Stimulated activated CD8-positive, alpha-beta memory T cell treated with anti-CD3 and anti-CD28 coated beads, Interleukin-4, amount 100 ng/mL, for 24 hours (primary cell): ENCODE results near the gene POU2F1.
"Not testable (repeated sequence)": the region's sequence is repeated elsewhere in the genome, so short reads cannot be mapped to it uniquely, and the experiment has no call there.

Experiments used
- DNase-seq: peaks from one replicate; pipeline ENCODE4 v3.0.0-alpha.2; 2020; ENCODE audit warnings: low read depth

Gene POU2F1

GRCh38 chr1:167231873-167232450 lies 11.3 kb downstream of the POU2F1 start:
- no peak for DNase-seq

- no peak for DNase-seq
Observed at GRCh38 chr1:167232801-167233200, 12.1 kb downstream of the POU2F1 start.

- no peak for DNase-seq
Observed at GRCh38 chr1:167233373-167233772, 12.7 kb downstream of the POU2F1 start.

GRCh38 chr1:167237000-167237399 lies 16.3 kb downstream of the POU2F1 start:
- DNase-seq = no peak

- DNase-seq = no peak
Observed at GRCh38 chr1:167238713-167239112, 18.0 kb downstream of the POU2F1 start.

GRCh38 chr1:167239257-167239656 lies 18.6 kb downstream of the POU2F1 start:
- no peak for DNase-seq

- no peak for DNase-seq
Observed at GRCh38 chr1:167244244-167244643, 23.6 kb downstream of the POU2F1 start.

GRCh38 chr1:167245168-167245567 lies 24.5 kb downstream of the POU2F1 start:
- not testable (repeated sequence) for DNase-seq

GRCh38 chr1:167246971-167247370 lies 26.3 kb downstream of the POU2F1 start:
- no peak for DNase-seq

GRCh38 chr1:167247754-167248153 lies 27.1 kb downstream of the POU2F1 start:
- DNase-seq = no peak

- no peak for DNase-seq
Observed at GRCh38 chr1:167248707-167249642, 28.3 kb downstream of the POU2F1 start.

- DNase-seq = no peak
Observed at GRCh38 chr1:167249702-167250101, 29.0 kb downstream of the POU2F1 start.

- no peak for DNase-seq
Observed at GRCh38 chr1:167250482-167250881, 29.8 kb downstream of the POU2F1 start.

GRCh38 chr1:167251472-167251871 lies 30.8 kb downstream of the POU2F1 start:
- DNase-seq = no peak

GRCh38 chr1:167252986-167253385 lies 32.3 kb downstream of the POU2F1 start:
- no peak for DNase-seq

GRCh38 chr1:167258858-167259257 lies 38.2 kb downstream of the POU2F1 start:
- no peak for DNase-seq

GRCh38 chr1:167262836-167263235 lies 42.1 kb downstream of the POU2F1 start:
- no peak for DNase-seq

- DNase-seq = no peak
Observed at GRCh38 chr1:167263344-167263743, 42.7 kb downstream of the POU2F1 start.

GRCh38 chr1:167263819-167264464 lies 43.3 kb downstream of the POU2F1 start:
- no peak for DNase-seq

- DNase-seq = no peak
Observed at GRCh38 chr1:167266965-167267364, 46.3 kb downstream of the POU2F1 start.

- DNase-seq = no peak
Observed at GRCh38 chr1:167268347-167268787, 47.7 kb downstream of the POU2F1 start.

- no peak for DNase-seq
Observed at GRCh38 chr1:167270349-167271092, 49.8 kb downstream of the POU2F1 start.
